Loucy (cell line): ENCODE results near the gene TMEM179.

Experiments
- H2AFZ ChIP-seq: fragments of 200-600 bp; sonication (generic); 2 replicates; pipeline ENCODE4 v1.6.0; 2016; ENCODE audit warnings: antibody characterized with exemption, mild to moderate bottlenecking, low read length, moderate library complexity
- H3F3A ChIP-seq: fragments of 200-600 bp; 2 replicates; pipeline ENCODE4 v1.6.0; 2016; ENCODE audit warnings: antibody characterized with exemption, low read depth, mild to moderate bottlenecking
- H3K27me3 ChIP-seq: fragments of 200-600 bp; sonication (generic); 2 replicates; pipeline ENCODE4 v1.6.1; 2014; ENCODE audit warnings: low read length, mild to moderate bottlenecking; ENCODE audit not compliant: insufficient read depth, poor library complexity, severe bottlenecking
- H3K36me3 ChIP-seq: fragments of 200-600 bp; sonication (generic); 2 replicates; pipeline ENCODE4 v1.6.1; 2016; ENCODE audit warnings: low read length; ENCODE audit not compliant: insufficient read depth
- H3K4me1 ChIP-seq: fragments of 200-600 bp; sonication (generic); 2 replicates; pipeline ENCODE4 v1.5.1; 2014; ENCODE audit warnings: low read length, mild to moderate bottlenecking; ENCODE audit not compliant: insufficient read depth, poor library complexity, severe bottlenecking
- H3K4me2 ChIP-seq: fragments of 200-600 bp; sonication (generic); 2 replicates; pipeline ENCODE4 v1.6.0; 2014; ENCODE audit warnings: antibody characterized with exemption, low read length, low read depth, mild to moderate bottlenecking; ENCODE audit not compliant: poor library complexity, severe bottlenecking
- H3K4me3 ChIP-seq: fragments of 200-600 bp; sonication (generic); 2 replicates; pipeline ENCODE4 v1.5.1; 2014; ENCODE audit warnings: low read length, mild to moderate bottlenecking, mixed read lengths; ENCODE audit not compliant: poor library complexity, severe bottlenecking
- H3K79me2 ChIP-seq: fragments of 200-600 bp; sonication (generic); 2 replicates; pipeline ENCODE4 v1.6.1; 2014; ENCODE audit warnings: low read length; ENCODE audit not compliant: insufficient read depth
- H3K9ac ChIP-seq: fragments of 200-600 bp; sonication (generic); 2 replicates; pipeline ENCODE4 v1.6.0; 2014; ENCODE audit warnings: mild to moderate bottlenecking, low read depth, low read length, moderate library complexity; ENCODE audit not compliant: poor library complexity, severe bottlenecking
- H3K9me2 ChIP-seq: fragments of 200-600 bp; sonication (generic); replicated peaks from 2 replicates; pipeline ENCODE4 v1.6.1; 2016; ENCODE audit warnings: low read depth, low read length, mixed read lengths
- H3K9me3 ChIP-seq: fragments of 200-600 bp; sonication (generic); 2 replicates; pipeline ENCODE4 v1.6.1; 2014; ENCODE audit warnings: mild to moderate bottlenecking, antibody characterized with exemption, low read length, low read depth; ENCODE audit not compliant: insufficient read depth
- H4K20me1 ChIP-seq: fragments of 200-600 bp; sonication (generic); 2 replicates; pipeline ENCODE4 v1.6.0; 2014; ENCODE audit warnings: antibody characterized with exemption, low read length, mild to moderate bottlenecking; ENCODE audit not compliant: insufficient read depth, poor library complexity, severe bottlenecking
- CTCF ChIP-seq: fragments of 200-600 bp; sonication (generic); conservative IDR thresholded peaks from 2 replicates; pipeline ENCODE4 v1.5.1; 2014; ENCODE audit warnings: mild to moderate bottlenecking, antibody characterized with exemption, low read length
- EZH2phosphoT487 ChIP-seq: fragments of 200-600 bp; IDR thresholded peaks from 2 replicates; pipeline ENCODE4 v1.6.1; 2018; ENCODE audit warnings: antibody characterized with exemption, mild to moderate bottlenecking, moderate library complexity, borderline replicate concordance

TMEM179 gene

DNA sequence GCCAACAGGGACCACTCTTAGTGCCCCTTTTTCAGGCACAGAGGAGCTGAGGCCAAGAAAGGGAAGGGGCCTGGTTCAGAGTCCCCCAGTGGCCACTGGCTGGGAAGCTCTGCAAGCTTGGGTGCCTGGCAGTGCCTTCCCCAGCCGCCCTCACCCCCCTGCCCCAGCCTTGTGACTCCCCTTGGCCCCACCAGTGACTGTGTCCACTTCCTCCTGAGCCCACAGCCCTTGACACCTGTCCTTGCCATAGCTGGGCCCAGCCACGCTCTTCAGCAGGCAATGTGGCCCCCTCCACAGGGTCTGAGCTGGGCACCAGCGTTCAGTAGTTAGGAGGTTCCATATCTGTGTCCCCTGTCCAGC lies 44.0 kb downstream of the TMEM179 start:
- H3K4me1 ChIP-seq: peaks cover 4% of the 10 kb centered on the region
- no peaks in the 10 kb centered on the region for H3K79me2 ChIP-seq
- no peak for TF ChIP-seq EZH2phosphoT487
- no peak for TF ChIP-seq CTCF
- H4K20me1 ChIP-seq: no peaks in the 10 kb centered on the region
- no peaks in the 10 kb centered on the region for H3K9me3 ChIP-seq
- no peaks in the 10 kb centered on the region for H3K9me2 ChIP-seq
- no peak overlapping the region for H3K9ac ChIP-seq
- H3K4me3 ChIP-seq: no peak overlapping the region
- H3K4me2 ChIP-seq: no peak overlapping the region
- H3K27me3 ChIP-seq: no peaks in the 10 kb centered on the region
- H3F3A ChIP-seq: no peaks in the 10 kb centered on the region
- H3K36me3 ChIP-seq: no peaks in the 10 kb centered on the region
- no peak overlapping the region for H2AFZ ChIP-seq

GRCh38 chr14:104559804-104560585 lies 44.6 kb downstream of the TMEM179 start:
- Histone ChIP-seq H3K9me3 (no peaks in the 10 kb centered on the region), H3K36me3 (no peaks in the 10 kb centered on the region), H3K4me1 (peaks cover 4% of the 10 kb centered on the region), H4K20me1 (no peaks in the 10 kb centered on the region), H3F3A (no peaks in the 10 kb centered on the region), H3K9ac (no peak overlapping the region), H3K9me2 (no peaks in the 10 kb centered on the region), H3K4me2 (no peak overlapping the region), H3K27me3 (no peaks in the 10 kb centered on the region), H3K4me3 (no peak overlapping the region), H3K79me2 (no peaks in the 10 kb centered on the region), H2AFZ (no peak overlapping the region)
- TF ChIP-seq CTCF: no peak
- no peak for TF ChIP-seq EZH2phosphoT487

DNA sequence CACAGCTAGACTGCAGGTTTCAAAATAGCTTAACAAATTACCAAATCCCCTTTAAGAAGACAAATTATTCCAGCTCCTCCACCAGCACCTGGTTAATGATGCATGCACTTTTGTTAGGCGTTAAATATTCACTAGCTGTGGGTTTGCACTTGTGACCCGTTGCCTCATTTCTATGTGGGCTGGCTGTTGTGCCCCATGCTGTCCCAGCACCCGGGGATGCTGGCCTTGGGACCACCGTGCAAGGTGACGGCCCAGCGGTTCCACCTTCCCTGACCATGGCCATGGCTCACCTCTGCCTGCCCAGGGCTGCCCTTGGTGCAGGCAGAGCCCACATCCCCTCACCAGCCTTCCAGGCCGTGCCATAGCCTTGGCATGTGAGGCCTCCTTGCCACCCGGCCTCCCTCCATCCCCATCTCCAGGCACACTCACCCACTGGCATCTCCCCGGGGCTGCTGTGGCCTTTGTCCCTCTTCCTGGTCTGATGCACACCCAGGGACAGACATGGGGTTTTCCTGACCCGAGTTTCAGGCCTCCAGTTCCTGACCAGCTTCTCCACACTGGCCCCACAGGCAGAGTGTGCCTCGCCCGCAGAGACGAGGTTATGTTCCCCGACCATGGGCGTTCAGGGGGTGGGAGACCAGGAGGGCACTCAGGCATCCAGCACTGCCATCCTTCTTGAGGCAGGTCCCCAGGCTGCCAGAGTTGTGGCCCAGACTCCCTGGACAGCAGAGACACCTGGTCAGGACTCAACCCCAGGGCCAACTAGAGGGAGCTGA lies 45.4 kb downstream of the TMEM179 start:
- no peak overlapping the region for H3K9ac ChIP-seq
- no peaks in the 10 kb centered on the region for H3K79me2 ChIP-seq
- no peaks in the 10 kb centered on the region for H3K9me2 ChIP-seq
- H3K4me1 ChIP-seq: peaks cover 4% of the 10 kb centered on the region
- no peak overlapping the region for H2AFZ ChIP-seq
- no peaks in the 10 kb centered on the region for H3K27me3 ChIP-seq
- no peaks in the 10 kb centered on the region for H3F3A ChIP-seq
- no peaks in the 10 kb centered on the region for H4K20me1 ChIP-seq
- no peak overlapping the region for H3K4me3 ChIP-seq
- no peaks in the 10 kb centered on the region for H3K36me3 ChIP-seq
- no peak overlapping the region for H3K4me2 ChIP-seq
- H3K9me3 ChIP-seq: no peaks in the 10 kb centered on the region
- no peak for TF ChIP-seq CTCF
- TF ChIP-seq EZH2phosphoT487: no peak
